NCI-H82 treated with DMSO at 0.1 percent for 48 hours (cell line): ENCODE measurements around the gene QSOX2.

Experiments
- DNase-seq: peaks from one replicate; lab custom pipeline; 2025; ENCODE audit not compliant: unreplicated experiment; lab: John Stamatoyannopoulos, UW

QSOX2 gene

DNA sequence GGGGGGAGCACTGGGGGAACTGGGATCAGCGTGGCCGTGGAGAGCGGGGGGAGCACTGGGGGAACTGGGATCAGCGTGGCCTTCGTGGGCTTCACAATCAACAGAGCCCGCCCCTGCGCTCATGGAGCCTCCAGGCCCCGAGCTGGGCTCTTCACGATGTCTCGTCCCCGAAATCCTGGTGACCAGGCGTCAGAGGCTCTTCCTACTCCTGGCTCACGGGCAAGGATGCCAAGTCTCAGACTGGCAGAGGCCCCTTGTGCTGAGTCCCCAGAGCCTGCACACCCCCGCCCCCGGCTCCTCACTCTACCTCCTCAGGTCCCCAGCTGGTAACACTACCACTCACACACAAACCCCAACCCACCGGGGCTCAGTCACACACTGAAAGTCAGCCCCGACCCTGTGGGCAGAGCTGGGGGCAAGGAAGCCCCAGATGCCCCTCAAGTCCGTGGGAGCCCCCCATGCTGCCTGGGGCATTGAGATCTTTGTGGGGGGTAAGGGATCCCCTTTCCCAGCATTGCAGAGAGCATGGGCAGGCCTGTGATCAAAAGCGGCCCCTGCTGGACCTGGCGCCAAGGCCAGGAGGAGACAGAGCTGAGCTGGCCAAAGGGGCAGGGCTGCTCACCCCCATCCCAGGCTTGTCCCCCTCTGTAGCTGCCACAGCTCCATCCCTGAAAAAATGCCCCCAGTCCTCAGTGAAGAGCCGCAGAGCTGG lies 67.4 kb downstream of the QSOX2 start:
- DNase-seq = no peak

DNA sequence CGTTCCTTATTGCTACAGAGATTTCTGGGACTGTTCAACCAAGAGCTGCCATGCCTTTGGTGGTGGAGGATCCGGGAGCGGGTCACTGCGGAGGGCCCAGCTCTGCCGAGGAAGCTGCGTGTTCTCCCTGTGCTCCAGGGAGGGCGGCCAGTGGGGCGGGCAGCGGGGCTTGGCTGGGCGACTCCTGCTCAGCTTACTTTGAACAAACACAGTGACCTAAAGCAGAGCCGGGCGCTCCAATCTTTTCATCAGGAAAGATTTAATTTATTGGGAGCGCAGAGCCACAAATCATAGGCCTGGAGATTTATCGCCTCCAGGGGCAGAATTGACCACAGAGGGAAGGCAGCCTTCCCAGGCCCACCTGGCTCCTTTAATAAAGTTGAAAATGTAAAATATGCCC lies 68.4 kb downstream of the QSOX2 start:
- DNase-seq = no peak

DNA sequence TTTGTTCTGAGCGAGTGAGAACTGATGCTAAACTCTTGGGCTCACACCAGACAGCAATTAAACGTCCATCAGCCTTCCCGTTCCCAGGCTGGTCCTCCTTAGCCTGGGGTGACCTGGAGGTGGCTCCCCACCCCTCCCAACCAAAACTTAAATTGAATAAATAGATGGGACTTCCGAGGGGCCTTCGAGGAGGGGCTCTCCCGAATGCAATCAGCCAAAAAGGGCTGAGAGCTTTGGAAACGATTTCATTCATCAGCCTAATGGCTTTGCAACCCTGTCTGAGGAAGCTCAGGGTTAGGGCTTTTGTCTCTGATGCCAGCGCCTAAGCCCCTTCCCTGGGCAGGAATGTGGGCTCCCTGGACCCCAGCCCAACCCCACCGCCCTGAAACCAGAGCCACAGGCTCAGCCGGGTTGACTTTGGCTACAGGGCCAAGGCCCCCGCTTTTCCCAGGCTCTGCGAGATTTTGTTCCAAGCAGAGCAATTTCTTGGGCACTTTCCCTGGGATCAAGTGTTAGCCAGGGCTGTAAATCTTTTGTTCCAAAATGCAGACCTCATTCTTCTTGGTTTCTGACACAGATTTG lies 69.9 kb downstream of the QSOX2 start:
- no peak for DNase-seq

DNA sequence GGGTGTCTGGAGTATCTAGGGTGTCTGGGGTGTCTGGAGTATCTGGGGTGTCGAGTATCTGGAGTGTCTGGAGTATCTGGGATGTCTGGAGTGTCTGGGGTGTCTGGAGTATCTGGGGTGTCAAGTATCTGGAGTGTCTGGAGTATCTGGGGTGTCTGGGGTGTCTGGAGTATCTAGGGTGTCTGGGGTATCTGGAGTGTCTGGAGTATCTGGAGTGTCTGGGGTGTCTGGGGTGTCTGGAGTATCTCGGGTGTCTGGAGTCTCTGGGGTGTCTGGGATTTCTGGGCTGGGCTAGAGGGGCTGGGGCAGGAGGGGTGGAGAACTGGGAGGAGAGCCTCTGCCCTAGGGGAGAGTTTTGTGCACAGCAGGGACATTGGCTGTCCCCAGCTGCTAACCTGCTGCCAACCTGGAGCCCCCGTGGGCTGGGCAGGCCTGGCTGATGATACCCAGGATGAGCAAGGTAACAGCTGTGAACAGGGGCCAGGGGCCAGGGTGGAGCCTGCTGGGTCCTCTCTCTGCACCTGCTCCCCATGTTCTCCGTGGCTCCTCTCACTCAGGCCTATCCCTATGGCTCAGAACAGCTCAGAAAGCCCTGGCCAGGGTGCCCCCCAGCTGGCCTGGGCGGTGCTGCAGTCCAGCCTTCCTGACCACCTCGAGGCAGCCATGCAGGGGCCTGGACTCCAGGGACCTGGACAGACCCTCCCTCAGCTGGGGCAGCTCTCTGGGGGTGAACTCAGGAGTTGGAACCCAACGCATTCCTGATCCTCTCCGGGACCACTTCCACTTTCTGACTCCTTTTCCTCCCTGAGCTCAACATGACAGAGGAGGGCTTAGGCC lies 70.6 kb downstream of the QSOX2 start:
- DNase-seq = no peak

DNA sequence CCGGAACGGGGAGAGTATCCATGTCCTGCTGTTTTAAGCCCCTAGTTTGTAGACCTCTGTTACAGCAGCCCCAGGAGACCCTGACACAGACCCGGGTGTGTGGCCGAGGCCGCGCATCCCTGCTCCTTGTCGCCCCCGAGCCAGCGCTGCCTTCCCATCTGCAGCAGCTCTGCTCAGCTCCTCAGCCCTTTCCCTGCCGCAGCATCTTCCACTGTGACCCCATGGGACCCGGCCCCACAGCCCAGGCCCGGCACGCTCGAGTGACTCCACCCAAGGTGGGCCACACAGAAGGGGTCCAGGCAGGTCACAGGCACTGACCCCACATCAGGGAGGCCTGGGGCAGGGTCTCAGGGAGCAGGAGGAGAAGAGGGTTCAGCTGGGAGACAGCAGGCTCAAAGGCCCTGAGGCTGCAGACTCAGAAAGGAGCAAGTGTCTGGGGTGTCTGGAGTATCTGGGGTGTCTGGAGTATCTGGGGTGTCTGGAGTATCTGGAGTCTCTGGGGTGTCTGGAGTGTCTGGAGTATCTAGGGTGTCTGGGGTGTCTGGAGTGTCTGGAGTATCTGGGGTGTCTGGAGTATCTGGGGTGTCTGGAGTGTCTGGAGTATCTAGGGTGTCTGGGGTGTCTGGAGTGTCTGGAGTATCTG lies 71.8 kb downstream of the QSOX2 start:
- no peak for DNase-seq

DNA sequence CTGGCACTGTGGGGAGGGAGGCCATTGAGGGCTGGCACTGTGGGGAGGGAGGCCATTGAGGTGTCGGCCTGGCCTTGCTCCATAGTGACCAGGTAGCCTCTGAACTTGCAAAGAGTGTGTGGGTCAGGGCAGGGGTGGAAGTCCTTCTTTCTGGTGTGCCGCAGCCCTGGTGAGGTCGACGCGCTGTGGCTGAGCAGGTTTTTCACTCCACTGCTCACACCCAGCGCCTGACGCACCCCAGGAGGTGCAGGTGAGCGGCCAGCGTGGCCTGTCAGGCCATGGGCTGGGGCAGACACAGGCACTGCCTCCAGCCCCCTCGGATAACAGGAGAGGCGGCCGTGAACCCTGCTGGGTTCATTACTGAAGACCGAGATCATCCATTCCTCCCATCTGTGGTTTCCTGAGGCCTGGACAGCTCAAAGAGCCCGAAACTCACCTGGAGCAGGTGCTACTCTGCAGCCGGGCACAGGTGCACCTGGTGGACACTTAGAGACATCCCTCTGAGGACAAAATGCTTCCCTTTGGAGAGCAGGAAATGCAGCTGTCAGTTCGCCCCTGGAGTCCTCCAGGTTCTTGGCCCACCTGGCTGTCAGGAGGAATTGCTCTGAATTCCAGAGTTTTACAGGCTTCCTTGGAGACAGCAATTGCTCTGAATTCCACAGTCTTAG lies 73.1 kb downstream of the QSOX2 start:
- DNase-seq = no peak

DNA sequence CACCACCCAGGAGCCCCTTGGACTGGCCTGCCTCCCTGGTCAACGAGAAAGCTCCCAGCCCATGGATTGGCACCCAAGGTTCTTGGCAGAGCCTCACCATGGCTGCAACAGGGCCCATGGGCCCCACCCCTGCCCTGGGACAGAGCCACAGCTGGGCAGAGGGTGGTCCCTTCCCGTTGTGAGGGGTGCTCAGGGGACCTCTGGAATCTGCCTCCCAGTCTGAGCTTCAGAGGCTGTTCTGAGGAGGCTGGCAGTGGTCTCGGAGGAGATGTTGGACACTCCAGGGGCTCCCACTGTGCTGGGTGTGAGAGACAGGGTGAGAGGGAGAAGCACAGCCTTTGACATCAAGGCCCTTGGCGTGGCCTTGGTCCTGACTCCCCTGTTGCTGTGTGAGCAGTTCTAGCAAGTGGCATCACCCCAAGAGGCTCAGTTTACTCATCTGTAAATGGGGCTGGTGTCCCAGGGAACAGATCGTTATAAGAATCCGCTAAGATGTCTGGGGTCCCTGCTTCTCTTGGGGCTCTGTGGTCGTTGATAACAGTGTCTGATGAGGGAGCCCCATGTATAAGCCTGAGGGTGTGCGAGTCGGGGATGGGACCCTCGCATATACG lies 73.7 kb downstream of the QSOX2 start:
- DNase-seq = no peak

DNA sequence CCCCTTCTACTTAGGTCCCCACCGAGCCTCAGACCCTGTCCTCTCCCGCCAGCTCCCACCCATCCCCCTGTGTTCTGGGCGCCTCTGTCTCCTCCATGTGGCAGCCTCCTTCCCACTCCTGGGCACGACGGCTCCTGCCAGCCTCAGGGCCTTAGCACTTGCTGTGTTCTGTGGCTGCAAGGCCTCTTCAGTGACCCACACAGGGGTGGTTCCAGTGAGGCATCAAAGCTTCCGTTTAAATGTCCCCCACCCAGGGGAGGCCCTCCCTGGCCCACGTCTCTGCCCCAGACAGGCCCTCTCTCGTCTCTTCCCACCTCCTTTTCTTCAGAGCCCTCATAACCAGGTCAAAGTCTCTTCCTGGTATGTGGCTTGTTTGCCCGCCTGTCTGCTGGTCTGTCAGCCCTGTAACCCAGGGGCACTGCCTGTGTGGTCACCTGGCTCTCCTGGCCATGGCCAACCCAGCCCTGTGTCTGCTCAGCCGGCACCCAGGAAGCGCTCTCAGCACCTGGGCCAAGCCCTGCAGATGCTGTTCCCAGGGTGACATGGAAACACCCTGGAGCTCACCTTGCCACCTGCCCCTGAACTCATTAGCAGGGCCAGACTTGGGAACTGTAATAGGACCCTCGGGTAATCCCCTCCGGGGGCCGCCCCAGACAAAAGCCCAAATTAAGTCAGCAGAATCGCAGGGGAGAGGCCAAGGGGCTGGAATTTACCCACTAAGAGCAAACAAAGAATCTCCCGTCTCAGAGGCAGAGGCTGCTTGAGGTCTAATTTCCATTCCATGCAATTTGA lies 74.4 kb downstream of the QSOX2 start:
- DNase-seq = no peak

DNA sequence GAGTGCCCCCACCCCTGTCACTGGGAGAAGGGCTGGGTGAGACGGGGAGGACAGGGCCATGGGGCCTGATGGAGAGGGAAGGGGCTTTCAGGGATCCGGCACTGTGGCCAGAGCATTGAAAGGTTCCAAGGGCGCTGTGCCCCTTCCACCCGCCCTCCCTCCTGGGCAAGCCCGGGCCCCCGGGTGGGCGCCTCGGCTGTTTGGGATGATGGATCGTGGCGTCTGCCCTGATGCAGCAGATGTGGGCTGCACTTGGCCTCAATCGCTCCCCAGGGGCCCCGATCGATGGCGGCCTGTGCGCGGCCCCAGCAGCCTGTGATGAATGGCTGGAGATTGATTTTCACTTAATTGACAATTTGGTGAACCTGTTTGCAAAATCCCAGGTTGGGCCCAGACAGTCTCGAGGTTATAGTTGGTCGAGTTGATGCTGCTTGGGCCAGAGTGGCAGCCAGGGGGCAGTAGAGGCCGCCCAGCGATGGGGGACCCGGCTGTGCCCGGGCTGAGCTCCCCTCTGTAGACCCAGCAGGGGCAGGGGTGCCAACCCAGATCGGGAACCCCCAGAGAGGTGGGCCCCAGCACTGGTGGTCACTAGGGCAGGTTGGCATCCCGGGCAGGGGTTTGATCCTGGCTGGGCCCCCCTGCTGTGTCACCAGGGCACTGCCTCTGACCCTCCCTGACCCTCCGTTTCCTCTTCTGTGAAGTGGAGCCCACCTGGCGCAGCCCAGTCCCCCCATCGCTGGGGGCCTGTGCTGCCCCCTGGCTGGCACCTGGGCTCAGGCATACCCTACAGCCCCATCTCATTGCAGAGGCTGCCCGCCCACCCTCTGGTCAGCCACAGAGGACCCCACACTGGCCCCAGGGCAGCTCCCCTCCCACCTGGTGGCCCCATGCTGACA lies 75.4 kb downstream of the QSOX2 start:
- DNase-seq = no peak

DNA sequence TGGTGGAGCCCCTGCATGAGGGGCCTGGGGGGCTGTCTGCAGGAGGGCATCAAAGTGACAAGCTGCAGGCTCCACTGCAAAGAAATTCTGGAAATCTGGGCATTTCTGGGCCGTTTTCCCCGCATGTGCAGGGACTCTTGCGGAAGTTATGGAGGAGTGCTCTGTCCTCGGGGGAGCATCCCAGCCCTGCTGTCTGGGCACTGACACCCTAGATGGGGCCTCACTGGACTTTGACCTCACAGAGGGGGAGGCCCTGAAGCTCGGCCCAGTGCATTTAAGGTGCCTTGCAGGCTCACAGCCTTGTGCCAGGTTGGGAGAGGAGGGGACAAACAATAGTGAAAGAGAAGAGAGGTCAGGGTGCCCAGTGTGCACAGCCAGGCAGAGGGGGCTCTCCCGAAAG lies 76.1 kb downstream of the QSOX2 start:
- DNase-seq = no peak

DNA sequence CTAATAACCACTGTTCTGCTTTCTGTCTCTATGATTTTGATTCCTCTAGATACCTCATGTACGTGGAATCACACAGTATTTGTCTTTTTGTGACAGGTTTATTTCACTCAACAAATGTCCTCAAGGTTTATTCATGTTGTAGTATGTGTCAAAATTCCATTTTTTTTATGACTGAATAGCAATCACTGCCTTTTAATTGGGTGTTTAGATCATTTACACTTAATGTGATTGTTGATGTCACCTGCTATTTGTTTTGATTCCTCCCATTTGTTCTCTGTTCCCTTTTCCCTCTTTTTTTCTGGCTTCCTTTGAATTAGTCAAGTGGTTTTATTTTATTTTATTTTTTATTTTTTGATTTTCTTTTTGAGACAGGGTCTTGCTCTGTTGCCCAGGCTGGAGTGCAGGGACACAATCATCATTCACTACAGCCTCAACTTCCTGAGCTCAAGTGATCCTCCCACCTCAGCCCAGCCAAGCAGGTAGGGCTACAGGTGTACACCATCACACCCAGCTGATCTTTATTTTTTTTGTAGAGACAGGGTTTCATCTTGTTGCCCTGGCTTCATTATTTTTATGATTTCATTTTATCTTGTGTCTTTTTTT lies 82.3 kb downstream of the QSOX2 start:
- no peak for DNase-seq

DNA sequence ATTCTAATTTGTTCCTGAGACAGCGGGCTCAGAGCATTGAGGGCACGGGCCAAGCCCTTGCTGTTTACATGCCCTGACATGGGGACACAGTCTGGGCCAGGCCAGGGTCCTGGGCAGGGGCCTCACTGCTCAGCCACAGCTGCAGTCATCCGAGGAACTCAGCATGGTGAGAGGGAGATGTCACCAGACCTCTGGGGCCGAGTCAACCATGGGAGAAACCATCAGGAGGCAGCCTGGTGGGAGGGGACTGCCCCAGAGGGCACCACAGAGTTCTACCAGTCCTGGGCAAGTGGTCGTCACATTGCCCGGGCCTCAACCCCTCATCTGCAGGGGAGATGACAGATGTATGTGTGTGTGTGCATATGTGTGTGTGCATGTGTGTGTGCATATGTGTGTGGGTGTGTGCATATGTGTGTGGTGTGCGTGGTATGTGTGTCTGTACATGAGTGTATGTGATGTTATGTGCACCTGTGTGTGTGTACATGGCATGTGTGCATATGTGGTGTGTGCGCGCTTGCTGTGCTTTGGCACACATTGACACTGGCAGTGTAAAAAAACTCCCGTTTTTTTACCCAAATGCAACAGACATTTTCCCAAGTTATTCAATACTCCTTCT lies 84.5 kb downstream of the QSOX2 start:
- no peak for DNase-seq

DNA sequence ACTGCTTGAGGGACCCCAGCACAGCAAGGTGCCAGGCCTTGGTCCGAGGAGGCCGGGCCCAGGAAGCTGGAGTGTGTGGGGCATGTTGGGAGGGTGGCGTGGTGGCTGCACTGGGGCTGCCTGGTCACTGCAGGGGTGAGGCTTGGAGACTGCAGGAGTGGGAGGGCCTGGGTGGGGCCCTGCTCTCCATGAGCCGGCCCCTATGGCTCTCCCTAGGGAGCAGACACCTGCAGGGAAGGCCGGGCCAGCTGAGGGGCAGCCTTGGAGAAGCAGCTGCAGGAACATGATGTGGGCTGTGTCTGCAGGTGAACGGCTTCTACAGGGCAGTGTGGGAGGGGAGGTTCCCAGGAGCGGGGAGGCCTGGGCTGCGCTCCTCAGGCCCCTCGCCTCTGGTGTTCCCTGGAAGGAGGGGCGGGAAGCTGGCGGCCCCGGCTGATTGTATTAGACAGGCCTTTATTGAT lies 85.2 kb downstream of the QSOX2 start:
- no peak for DNase-seq

DNA sequence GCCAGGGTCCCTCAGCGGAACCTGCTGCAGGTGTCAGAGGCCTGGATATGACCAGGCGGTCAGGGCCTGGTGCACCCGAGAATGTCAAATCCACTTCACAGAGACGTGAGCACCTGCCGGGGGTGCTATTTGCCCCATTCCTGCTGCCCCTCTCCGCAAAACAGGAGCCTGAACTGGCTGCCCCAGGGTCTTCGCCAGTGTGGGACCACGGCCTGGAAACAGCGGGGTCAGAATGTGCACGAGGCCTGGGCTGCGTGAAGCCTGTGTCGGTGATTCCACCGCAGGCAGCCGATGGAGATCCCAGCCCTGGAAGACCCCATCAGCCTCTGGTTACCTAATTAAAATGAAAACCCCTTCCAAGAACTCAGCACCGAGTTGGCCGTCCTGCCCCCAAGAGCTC lies 85.8 kb downstream of the QSOX2 start:
- DNase-seq = no peak

DNA sequence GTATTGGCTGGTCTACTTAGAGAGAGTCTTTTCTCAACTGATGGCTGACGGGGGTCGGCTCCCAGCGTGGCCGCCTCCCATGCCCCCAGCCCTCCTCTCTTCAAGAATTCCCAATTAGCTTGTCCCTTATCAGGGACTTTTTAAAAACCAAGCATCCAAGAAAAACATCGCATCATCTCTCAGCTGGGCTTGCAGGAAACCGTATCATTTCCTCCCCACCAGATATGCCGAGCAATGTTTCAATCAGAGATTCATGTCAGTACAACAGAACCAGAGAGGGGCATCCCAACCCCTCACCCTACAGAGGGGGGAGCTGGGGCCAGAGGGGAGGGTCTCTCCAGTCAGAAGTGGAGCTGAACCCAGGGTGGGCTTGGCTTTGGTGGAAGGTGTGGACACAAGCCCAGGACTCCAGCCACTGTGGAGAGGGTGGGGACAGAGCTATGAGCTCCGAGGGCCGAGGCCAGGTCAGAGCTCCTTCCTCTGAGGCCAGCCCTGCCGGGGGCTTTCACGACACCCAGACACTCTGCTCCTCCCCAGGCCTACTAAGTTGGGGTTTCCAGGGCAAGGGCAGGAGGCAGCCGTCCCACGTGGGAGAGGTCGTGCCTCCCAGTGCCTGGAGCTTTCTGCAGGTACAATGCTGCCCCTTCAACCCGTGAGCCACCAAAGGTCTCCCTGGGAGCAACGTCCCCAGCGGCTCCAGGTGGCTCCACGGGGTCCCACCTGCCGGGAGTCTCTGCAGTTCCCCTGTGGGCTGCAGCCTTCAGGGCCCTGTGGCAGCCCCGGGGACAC lies 87.9 kb downstream of the QSOX2 start:
- no peak for DNase-seq
